ENCODE results near the gene ZBTB17.

The ZBTB17 gene

DNA sequence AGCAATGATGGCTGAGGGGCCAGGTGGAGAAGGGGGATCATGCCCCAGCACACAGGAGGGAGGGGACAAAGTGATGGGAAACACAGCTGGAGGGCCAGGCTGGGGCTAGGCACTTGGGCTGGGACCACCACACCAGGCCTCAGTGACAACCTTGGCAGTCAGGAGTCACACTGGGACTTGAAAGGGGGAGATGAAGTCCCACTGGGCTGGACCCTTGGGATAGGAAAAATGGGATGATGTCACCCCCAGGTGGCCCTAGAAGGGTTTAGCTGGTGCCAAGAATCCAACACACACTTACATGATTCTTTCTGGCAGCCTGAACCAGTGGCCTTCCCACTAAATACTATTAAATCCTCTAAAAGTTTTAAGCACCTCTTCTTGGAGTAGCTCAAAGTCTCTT, 17.1 kb downstream of the ZBTB17 start:
- no peak for DNase-seq

- DNase-seq: no peak
Measured at GRCh38 chr1:15958111-15958510, 17.8 kb downstream of the ZBTB17 start.

DNA sequence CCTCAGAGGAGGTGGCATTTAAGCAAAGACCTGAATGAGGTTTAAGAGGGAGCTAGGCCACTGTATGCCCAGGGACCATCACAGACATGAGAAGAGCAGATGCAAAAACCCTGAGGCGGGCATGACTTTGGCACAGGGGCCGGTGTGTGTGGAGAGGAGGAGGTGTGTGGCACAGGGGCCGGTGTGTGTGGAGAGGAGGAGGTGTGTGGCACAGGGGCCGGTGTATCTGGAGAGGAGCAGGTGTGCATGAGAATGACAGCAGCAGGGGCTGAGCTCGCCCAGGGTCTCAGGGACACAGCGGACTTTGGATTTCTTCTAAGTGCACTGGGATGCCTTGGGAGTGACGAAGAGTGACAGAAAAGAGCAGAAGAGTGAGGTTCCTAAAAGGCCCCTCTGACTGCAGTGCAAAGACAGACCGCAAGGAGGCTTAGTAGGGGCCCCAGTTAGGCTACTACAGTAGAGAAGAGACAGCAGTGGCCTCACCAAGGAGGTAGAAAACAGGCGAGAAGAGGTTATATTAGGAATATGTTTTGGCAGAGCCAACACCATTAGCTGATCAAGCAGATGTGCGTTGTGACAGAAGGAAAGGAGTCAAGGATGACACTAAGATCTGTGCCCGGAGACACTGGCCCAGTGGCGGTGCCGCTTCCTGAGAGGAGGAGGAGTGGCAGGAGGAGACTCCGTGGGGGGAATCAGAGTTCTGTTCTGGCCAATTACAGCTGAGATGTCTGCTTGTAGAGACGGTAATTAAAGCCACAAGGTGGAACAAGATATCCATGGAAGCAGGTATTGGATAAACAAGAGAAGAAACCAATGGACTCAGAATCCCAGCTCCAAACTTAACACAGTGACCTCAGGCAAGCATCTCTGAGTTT, 18.4 kb downstream of the ZBTB17 start:
- no peak for DNase-seq

DNA sequence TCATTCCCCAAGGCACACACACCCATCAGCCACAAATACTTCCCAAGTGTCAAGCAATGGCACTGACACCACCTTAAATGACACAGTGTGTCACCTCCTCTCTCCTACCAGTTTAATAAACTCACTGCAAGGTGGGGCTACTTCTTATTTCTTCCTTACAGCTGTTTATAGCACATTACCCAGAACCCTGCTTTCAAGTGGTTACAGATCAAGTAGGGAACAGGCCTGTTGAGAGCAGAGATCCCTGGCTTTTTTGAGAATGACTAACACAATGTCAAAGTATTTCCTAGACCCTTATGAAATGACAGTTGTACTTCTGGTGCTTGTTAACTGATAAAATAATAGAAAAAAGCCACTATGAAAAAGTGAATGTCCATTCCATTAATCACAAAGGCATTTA, 19.8 kb downstream of the ZBTB17 start:
- DNase-seq: no peak

- DNase-seq: no peak
Measured at GRCh38 chr1:15955552-15955951, 20.3 kb downstream of the ZBTB17 start.

GRCh38 chr1:15954316-15954715, 21.6 kb downstream of the ZBTB17 start:
- DNase-seq: no peak

GRCh38 chr1:15953791-15954241, 22.1 kb downstream of the ZBTB17 start:
- DNase-seq: peak; percentile 97

DNA sequence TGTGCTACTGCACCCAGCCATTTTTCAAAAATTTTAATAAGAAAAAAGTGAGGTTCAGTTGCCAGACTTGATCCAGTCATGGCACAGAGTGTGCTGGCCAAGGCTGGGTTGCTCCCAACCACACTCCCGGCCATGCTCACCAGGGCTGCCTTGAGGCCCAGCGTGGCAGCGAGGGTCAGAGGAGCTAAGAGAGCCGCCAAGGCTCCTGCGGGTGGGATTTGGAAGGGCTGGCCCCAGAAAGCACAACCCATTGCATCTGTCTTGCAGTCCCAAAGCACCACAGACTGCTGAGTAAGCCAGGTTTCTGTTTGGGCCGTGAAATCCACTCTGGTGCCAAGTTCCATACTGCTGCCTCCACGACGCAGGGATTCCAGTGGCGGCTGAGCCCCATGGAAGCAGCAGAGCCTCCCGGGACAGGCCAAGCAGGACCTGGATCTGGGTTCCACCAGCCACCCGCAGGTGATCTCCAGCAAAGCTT, 22.6 kb downstream of the ZBTB17 start:
- no peak for DNase-seq

- DNase-seq: no peak
Measured at GRCh38 chr1:15952317-15953258, 23.3 kb downstream of the ZBTB17 start.

- no peak for DNase-seq
Measured at GRCh38 chr1:15951341-15952153, 24.4 kb downstream of the ZBTB17 start.

GRCh38 chr1:15950763-15951295, 25.1 kb downstream of the ZBTB17 start:
- no peak for DNase-seq

DNA sequence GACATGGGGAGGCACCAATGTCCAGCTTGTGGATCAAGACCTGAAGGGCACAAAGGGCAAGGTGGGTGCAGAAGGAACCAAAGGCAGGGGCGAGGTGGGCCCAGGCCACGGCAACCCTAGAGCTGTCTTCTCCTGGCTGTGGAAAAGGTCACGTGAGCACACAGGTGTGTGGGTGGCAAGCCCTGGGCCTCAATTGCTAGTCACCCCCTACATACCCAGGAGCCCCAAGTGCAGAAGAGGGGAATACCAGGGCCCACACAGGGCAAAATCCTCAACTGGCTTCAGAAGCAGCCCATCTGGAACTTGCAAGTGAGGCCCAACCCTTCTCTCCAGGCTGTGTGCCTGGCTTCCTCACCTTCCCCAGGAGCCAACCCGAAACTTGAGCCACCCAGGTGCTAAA, 25.6 kb downstream of the ZBTB17 start:
- no peak for DNase-seq

DNA sequence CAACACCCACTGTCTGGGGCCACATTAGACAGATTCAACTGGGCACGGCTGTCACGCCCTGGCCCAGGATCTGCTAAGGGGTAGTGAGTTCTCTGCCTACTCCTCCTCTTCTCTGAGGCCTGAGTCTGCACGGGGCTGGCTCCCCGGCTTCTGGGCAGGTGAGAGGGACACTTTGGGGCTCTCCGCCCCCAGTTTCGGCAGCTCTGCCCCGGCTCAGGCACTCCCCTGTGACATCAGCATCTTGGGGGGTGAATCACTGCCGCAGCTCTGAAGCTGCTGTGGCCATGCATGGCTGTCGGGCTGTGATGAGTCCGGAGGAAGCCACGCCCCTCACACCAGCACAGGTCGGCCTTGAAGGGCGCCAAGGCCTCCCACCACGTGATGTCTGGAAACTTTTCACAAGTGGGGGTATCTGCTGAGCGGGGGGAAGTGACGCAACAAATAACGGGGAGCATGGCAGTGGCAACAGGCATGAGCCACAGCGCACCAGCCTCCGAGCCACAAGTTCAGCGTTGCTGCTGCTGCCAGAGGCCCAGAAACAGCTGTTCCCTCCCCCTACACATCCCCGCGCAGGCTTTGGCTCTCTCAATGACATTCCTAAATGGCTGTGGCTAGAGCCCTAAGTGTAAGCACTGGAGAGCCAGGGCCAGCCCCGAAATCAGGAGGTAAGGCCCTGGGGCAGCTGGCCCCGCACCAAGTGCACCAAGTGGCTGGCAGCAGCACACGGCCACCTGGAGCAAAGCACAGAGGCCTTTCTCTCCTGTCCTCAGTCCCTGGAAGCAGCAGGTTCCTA, 26.3 kb downstream of the ZBTB17 start:
- no peak for DNase-seq

DNA sequence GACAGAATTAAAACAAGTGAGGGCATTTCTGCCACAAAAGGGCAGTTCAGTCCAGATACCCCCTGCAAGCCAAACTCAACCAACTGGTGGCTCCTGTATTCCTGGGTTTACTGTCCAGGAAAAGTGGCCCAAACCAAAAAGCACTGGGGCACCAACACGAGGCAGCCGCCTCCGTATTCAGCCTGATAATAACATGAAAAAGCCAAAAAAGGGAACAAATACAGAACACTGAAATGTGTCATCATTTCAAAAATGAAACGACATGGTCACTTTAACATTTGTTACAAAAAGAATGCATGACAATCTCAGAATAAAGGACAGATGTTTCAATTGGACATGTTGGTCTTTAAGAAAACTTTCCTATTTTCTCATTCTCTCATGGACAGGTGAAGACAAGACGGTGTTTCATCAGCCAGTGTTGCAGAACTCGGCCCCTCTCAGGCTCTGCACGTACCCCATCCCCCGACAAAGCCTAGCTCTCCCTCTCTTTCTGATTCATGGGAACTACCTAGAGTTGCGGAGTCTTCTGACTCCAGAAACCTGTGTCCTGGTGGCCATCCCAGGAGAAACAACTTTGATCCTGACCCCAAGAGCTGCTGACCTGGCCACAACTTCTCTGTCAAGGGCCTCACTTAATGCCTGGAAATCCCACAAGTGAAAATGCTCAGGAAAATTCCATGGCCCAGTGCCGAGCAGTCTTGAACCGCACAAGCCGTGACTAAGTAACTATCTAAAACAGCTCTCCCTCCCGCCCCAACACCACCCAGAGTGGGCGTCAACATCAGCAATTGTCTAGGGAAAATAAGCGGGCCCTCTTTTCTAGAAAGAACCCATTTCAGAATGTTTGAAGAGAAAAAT, 27.1 kb downstream of the ZBTB17 start:
- DNase-seq: no peak

DNA sequence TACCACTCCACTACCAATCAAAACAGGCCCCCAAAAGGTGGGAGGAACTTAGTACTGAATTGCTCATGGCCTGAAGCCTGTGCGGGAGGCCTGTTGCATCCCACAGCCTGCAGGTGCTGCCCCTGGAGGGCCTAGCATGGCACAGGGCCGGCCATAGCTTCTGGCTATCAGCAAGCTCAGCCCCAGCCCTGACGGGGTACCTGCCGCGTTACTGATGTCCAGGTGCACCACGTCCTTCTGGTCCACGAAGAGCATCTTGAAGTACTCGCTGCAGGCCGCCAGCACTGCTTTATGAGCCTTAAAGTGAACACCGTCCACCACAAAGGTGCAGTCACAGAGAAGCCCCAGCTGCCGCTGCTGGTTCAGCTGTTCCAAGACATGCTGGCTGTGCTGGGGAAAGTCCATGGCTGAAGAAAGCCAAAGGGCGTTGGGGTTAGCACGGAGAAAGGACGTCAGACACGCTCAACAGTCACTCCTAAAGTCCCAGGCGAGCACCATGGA, 27.8 kb downstream of the ZBTB17 start:
- no peak for DNase-seq

- no peak for DNase-seq
Measured at GRCh38 chr1:15947382-15948090, 28.4 kb downstream of the ZBTB17 start.

DNA sequence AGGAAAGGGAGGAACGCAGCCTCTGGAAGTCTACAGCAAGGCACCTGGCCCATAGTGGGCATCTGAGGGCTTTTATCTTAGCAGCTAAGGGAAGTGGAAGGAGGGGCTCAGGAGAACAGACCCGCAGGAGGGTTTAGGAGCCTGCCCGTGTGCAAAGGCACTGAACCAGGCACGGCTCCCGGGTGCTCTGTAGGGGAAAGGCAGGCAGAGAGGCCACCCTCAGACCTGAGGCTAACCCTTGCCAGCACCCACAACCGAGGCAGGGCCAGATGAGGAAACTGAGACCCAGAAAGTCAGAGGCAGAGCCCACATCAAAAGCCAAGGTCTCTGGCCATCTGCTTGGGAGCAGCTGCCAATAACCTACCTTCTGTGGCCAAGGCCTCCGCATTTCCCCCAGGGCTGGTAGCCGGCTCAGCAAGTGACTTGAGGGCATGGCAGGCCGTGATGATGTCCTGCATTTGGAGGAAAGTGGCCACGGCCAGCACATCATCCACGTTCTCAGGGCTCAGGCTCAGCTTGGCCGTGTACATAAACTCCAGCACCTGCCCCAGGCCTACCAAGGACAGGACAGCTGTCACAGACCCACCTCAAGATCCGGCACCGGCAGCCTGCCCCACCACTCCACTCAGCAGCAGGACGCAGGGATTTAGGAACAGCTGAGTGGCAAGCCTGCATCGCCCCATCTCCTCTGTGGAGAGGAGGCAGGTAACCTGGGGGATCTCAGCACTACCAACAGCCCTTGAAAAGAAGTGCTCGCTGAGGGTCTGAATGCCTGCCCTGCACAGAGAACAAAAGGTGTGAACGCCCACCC, 29.1 kb downstream of the ZBTB17 start:
- DNase-seq: no peak

DNA sequence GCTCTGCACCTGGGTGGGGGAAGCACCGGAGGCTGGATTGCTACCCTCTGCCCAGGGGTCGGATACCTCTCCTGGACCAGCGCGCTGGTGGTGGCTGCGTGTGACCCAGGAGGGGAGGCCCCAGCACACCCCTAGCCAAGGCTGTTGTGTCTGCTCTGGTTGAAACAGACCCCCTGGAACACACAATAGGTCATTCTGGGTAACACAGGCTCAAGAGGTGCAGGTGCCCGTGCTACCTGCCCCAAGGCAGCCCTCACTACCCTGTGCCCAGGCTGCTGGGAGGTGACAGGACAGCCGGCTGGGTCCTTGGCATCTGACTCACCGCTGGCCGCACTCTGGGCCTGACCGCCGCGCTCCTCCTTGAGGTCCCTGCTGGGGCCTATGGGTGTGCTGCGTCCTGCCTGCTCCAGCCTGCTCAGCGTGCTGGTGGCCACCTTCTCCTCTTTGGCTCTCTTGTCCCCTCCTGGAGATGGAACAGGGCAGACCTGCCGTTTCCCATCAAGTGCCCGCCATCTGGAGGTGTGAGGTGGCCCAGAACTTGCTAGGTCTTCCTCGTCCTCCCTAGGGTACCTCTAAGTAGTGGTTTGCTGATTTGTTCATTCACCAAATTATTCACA, 30.0 kb downstream of the ZBTB17 start:
- DNase-seq: no peak
